Spleen (tissue), 11 donors: ENCODE results near the gene ZDHHC1. TPM values are rescaled to one million over a fixed set of nuclear protein-coding genes. Genes with fewer than 3 reads are reported as not detected.

Source experiments
- DNase-seq: peaks from one replicate; pipeline ENCODE4 v3.0.0-alpha.2; 2020
- H3K27ac ChIP-seq, 8 donors: fragments of 200-600 bp; sonication (generic) in 7 of 8; 1 replicate in 4 of 8; 2 replicates in 4 of 8; pipeline versions ENCODE4 v1.5.0 to v1.8.0; 2016 to 2021; ENCODE audit warnings: inconsistent platforms in 4 of 8, mild to moderate bottlenecking in 4 of 8, moderate library complexity in 1 of 8
- H3K27me3 ChIP-seq, 7 donors: fragments of 200-600 bp; sonication (generic) in 6 of 7; replicated peaks in 1 of 7; 1 replicate in 4 of 7; 2 replicates in 3 of 7; pipeline versions ENCODE4 v1.5.0 to v1.8.0; 2016 to 2021; ENCODE audit warnings: inconsistent platforms in 3 of 7, mild to moderate bottlenecking in 1 of 7
- H3K36me3 ChIP-seq, 6 donors: fragments of 200-600 bp; sonication (generic) in 5 of 6; 1 replicate in 4 of 6; 2 replicates in 2 of 6; pipeline versions ENCODE4 v1.5.0 to v1.8.0; 2016 to 2021; ENCODE audit warnings: inconsistent platforms in 2 of 6
- H3K4me1 ChIP-seq, 6 donors: fragments of 200-600 bp; sonication (generic) in 5 of 6; 1 replicate in 3 of 6; 2 replicates in 3 of 6; pipeline versions ENCODE4 v1.5.0 to v1.8.0; 2016 to 2021; ENCODE audit warnings: inconsistent platforms in 3 of 6
- H3K4me3 ChIP-seq, 8 donors: fragments of 200-600 bp; sonication (generic) in 7 of 8; 1 replicate in 4 of 8; 2 replicates in 4 of 8; pipeline versions ENCODE4 v1.5.0 to v1.8.0; 2016 to 2021; ENCODE audit warnings: inconsistent platforms in 4 of 8, mild to moderate bottlenecking in 4 of 8, moderate library complexity in 2 of 8
- H3K9me3 ChIP-seq, 8 donors: fragments of 200-600 bp; sonication (generic) in 7 of 8; 1 replicate in 4 of 8; 2 replicates in 4 of 8; pipeline versions ENCODE4 v1.5.0 to v1.8.0; 2016 to 2021; ENCODE audit warnings: inconsistent platforms in 4 of 8
- CTCF ChIP-seq, 11 experiments: fragments of 200-600 bp in 7 of 11; fragments of 450-650 bp in 4 of 11; sonication (generic) in 4 of 11; IDR thresholded peaks in 8 of 11; conservative IDR thresholded peaks in 3 of 11; 1 replicate in 7 of 11; 2 replicates in 4 of 11; pipeline versions ENCODE4 v1.4.0 to v1.8.0; 2016 to 2021; ENCODE audit warnings: antibody characterized with exemption in 11 of 11, inconsistent platforms in 4 of 11, mild to moderate bottlenecking in 1 of 11
- POLR2A ChIP-seq, 3 donors: fragments of 450-650 bp; IDR thresholded peaks; one replicate each; pipeline ENCODE4 v1.5.1; 2017; ENCODE audit warnings: antibody characterized with exemption in 3 of 3, mild to moderate bottlenecking in 1 of 3
- POLR2AphosphoS5 ChIP-seq, 3 donors: sonication (generic); formaldehyde crosslinking; IDR thresholded peaks; one replicate each; pipeline ENCODE4 v1.5.1; 2017; ENCODE audit warnings: antibody characterized with exemption in 3 of 3
- WGBS, 5 donors: extraction: QIAGEN DNeasy Blood & Tissue Kit in 3 of 5; methylation state at CpG; one replicate each; pipeline versions ENCODE4 v1.1.5 to v1.1.7; 2013 to 2018; 5-methylcytosine and 5-hydroxymethylcytosine counted together
- intact Hi-C: fragments of 100-400 bp; cut with DNase I; formaldehyde crosslinking; loops from one replicate; pipeline ENCODE4 v1.15.0; 2023; ENCODE audit warnings: low total_unique reads
- polyA plus RNA-seq, 3 donors: library from polyadenylated mRNA; stranded (reverse); fragments of 200-250 nt; gene quantifications; one replicate each; pipeline ENCODE4 v1.2.1, GENCODE V29; 2013
- total RNA-seq, 7 donors: library from RNA; depleted of rRNA in 3 of 7; stranded (reverse); fragments of >200 nt in 3 of 7; fragmentation: NEBNext Ultra II Directional in 4 of 7; extraction: Animal tissue kit (Norgen Biotek cat#: 25700) in 4 of 7; gene quantifications; one replicate each; pipeline versions ENCODE4 v1.1.0 to v1.2.1, GENCODE V29; 2016 to 2021
- donor health status: healthy with polysubstance abuse.
- donor health status: DM: no; HTN: no; CAD: no; lungs with moderate emphysema.
- donor health status: DM: no; HTN: no; CAD: no.
- donor health status: Bipolar disorder and iron deficiency.
- donor health status: healthy.
- donor health status: DM: no; HTN: no; CAD: no.
- donor health status: DM: yes; HTN: yes; CAD: no.

Gene ZDHHC1
- total and polyA plus RNA-seq, 10 donors = 2.1 to 31.2 (median 15.3) TPM

- H3K4me1 ChIP-seq = peaks cover 31 to 96% (median 64%) of the 10 kb centered on the region in 6 donors
These were observed 21.8 kb downstream of the ZDHHC1 start for GRCh38 chr16:67394155-67395104.

GRCh38 chr16:67393788-67394154, 22.5 kb downstream of the ZDHHC1 start:
- intact Hi-C loops = no loop called here
- peaks cover 31 to 92% (median 58%) of the 10 kb centered on the region in 6 donors for H3K4me1 ChIP-seq
- H3K4me3 ChIP-seq = peak overlapping the region in 7 of 8 donors; percentile 24 to 62 (median 32)
- no peaks in the 10 kb centered on the region for H3K36me3 ChIP-seq
- TF ChIP-seq POLR2A (IDR thresholded peaks at IDR 0.05) (no peak), POLR2AphosphoS5 (IDR thresholded peaks at IDR 0.05) (no peak), CTCF (IDR thresholded peaks at IDR 0.05 in 8 of 11, conservative IDR thresholded peaks at IDR 0.05 in 3 of 11) (no peak)
- no peaks in the 10 kb centered on the region for H3K9me3 ChIP-seq
- peak; percentile 69 for DNase-seq
- peak overlapping the region in 7 of 8 donors; percentile 7 to 69 (median 36) for H3K27ac ChIP-seq
- WGBS, 5 donors = 9 to 20% (median 9%) methylated on average over 13 to 20 of the region's 20 CpGs
- peaks cover 0 to 46% (median 19%) of the 10 kb centered on the region in 7 donors for H3K27me3 ChIP-seq

More at GRCh38 chr16:67394155-67395104, 21.8 kb downstream of the ZDHHC1 start:
- no peaks in the 10 kb centered on the region for H3K9me3 ChIP-seq
- 11 to 22% (median 14%) methylated on average over 34 to 88 of the region's 88 CpGs for WGBS, 5 donors
- intact Hi-C loops = no loop called here
- no peaks in the 10 kb centered on the region for H3K36me3 ChIP-seq
- H3K27ac ChIP-seq = peak overlapping the region in 5 of 8 donors; percentile 7 to 69 (median 38)
- peaks cover 0 to 51% (median 19%) of the 10 kb centered on the region in 7 donors for H3K27me3 ChIP-seq
- peak overlapping the region in 7 of 8 donors; percentile 24 to 62 (median 32) for H3K4me3 ChIP-seq
- peak; percentile 79 for DNase-seq
- TF ChIP-seq CTCF (IDR thresholded peaks at IDR 0.05 in 8 of 11, conservative IDR thresholded peaks at IDR 0.05 in 3 of 11) (peak in 1 of 11 experiments; percentile 14), POLR2A (IDR thresholded peaks at IDR 0.05) (no peak), POLR2AphosphoS5 (IDR thresholded peaks at IDR 0.05) (peak in 2 of 3 donors; percentile 50 to 65)

GRCh38 chr16:67393111-67393787, 23.0 kb downstream of the ZDHHC1 start, which contains the start of gene TPPP3:
Gene TPPP3 (minus strand): TSS chr16:67393498. CDS start chr16:67391111, 2,387 bp downstream.
- Histone ChIP-seq H3K27me3 (peaks cover 0 to 46% (median 19%) of the 10 kb centered on the region in 7 donors), H3K4me3 (peak within 1 kb of the TSS in 7 of 8 donors; percentile 25 to 62 (median 32)), H3K4me1 (peaks cover 31 to 88% (median 56%) of the 10 kb centered on the region in 6 donors), H3K27ac (peak within 1 kb of the TSS in 7 of 8 donors; percentile 27 to 69 (median 36)), H3K9me3 (no peaks in the 10 kb centered on the region), H3K36me3 (no peaks in the 10 kb centered on the region)
- TF ChIP-seq POLR2A (IDR thresholded peaks at IDR 0.05) = no peak
- TF ChIP-seq CTCF (IDR thresholded peaks at IDR 0.05 in 8 of 11, conservative IDR thresholded peaks at IDR 0.05 in 3 of 11) = peak; percentile 20 to 81 (median 68)
- peak; percentile 16 to 74 (median 73) for TF ChIP-seq POLR2AphosphoS5 (IDR thresholded peaks at IDR 0.05)
- intact Hi-C loops = no loop called here
- peak; percentile 88 for DNase-seq
- 5 to 39% (median 10%) methylated on average over 4 to 56 of the region's 56 CpGs for WGBS, 5 donors
